CD14-positive monocyte (primary cell): ENCODE data around the gene NAA38. TPM values are rescaled to one million over a fixed set of nuclear protein-coding genes. Genes with fewer than 3 reads are reported as not detected.

Experiments
- DNase-seq, 3 donors: peaks; one replicate each; pipeline ENCODE4 v3.0.0-alpha.2; 2011 to 2022
- H2AFZ ChIP-seq: 2 replicates; pipeline ENCODE4 v1.6.0; 2012; ENCODE audit warnings: mild to moderate bottlenecking, low read depth, low read length, inconsistent platforms; ENCODE audit not compliant: insufficient read depth, poor library complexity, severe bottlenecking
- H3K27ac ChIP-seq, 2 donors: 1 replicate in 1 of 2; 2 replicates in 1 of 2; pipeline ENCODE4 v1.5.1; 2012 to 2013; ENCODE audit warnings: low read length in 2 of 2, control low read depth in 1 of 2, inconsistent platforms in 1 of 2, low read depth in 1 of 2, mild to moderate bottlenecking in 1 of 2
- H3K27me3 ChIP-seq, 2 donors: one replicate each; pipeline versions ENCODE4 v1.6.0 to v1.6.1; 2011 to 2013; ENCODE audit warnings: low read length in 2 of 2; ENCODE audit not compliant: control insufficient read depth in 2 of 2, insufficient read depth in 2 of 2
- H3K36me3 ChIP-seq, 2 donors: replicated peaks in 1 of 2; 1 replicate in 1 of 2; 2 replicates in 1 of 2; pipeline versions ENCODE4 v1.5.1 to v1.6.1; 2012 to 2013; ENCODE audit warnings: low read length in 2 of 2, control low read depth in 1 of 2, inconsistent platforms in 1 of 2, mild to moderate bottlenecking in 1 of 2; ENCODE audit not compliant: insufficient read depth in 2 of 2, control insufficient read depth in 1 of 2
- H3K4me1 ChIP-seq, 2 donors: 1 replicate in 1 of 2; 2 replicates in 1 of 2; pipeline versions ENCODE4 v1.5.1 to v1.6.1; 2012 to 2013; ENCODE audit warnings: low read length in 2 of 2, control low read depth in 1 of 2, inconsistent platforms in 1 of 2, mild to moderate bottlenecking in 1 of 2, moderate library complexity in 1 of 2; ENCODE audit not compliant: insufficient read depth in 2 of 2, control insufficient read depth in 1 of 2
- H3K4me2 ChIP-seq: replicated peaks from 2 replicates; pipeline ENCODE3; 2012; ENCODE audit warnings: low read length, moderate library complexity, mild to moderate bottlenecking; ENCODE audit not compliant: poor library complexity, severe bottlenecking; ENCODE audit errors: extremely low read depth
- H3K4me3 ChIP-seq, 3 experiments: fragments of 200-600 bp in 1 of 3; sonication (generic) in 1 of 3; replicated peaks in 1 of 3; 1 replicate in 2 of 3; 2 replicates in 1 of 3; pipeline ENCODE4 v1.5.1; 2011 to 2013; ENCODE audit warnings: low read length in 3 of 3, mild to moderate bottlenecking in 3 of 3, control low read depth in 2 of 3, low read depth in 2 of 3, inconsistent platforms in 1 of 3, moderate library complexity in 1 of 3
- H3K79me2 ChIP-seq: 2 replicates; pipeline ENCODE4 v1.6.0; 2012; ENCODE audit warnings: mild to moderate bottlenecking, control low read depth, inconsistent platforms, low read length, moderate library complexity; ENCODE audit not compliant: insufficient read depth
- H3K9ac ChIP-seq: 2 replicates; pipeline ENCODE4 v1.6.0; 2017; ENCODE audit warnings: low read length, mild to moderate bottlenecking; ENCODE audit not compliant: insufficient read depth, poor library complexity, severe bottlenecking
- H3K9me3 ChIP-seq, 2 donors: replicated peaks in 1 of 2; 1 replicate in 1 of 2; 2 replicates in 1 of 2; pipeline versions ENCODE4 v1.5.1 to v1.6.1; 2012 to 2013; ENCODE audit warnings: low read length in 2 of 2, control low read depth in 1 of 2; ENCODE audit not compliant: control insufficient read depth in 1 of 2, insufficient read depth in 1 of 2
- H4K20me1 ChIP-seq: 2 replicates; pipeline ENCODE4 v1.6.0; 2012; ENCODE audit warnings: mild to moderate bottlenecking, low read length, control low read depth, moderate library complexity; ENCODE audit not compliant: insufficient read depth
- H3K27ac Mint-ChIP-seq, 7 donors: one replicate each; pipeline ENCODE4 v1.8.0; 2020; ENCODE audit warnings: mild to moderate bottlenecking in 7 of 7, mixed read lengths in 7 of 7, moderate library complexity in 6 of 7, inconsistent platforms in 2 of 7
- H3K27me3 Mint-ChIP-seq, 3 donors: one replicate each; pipeline ENCODE4 v1.8.0; 2021 to 2022; ENCODE audit warnings: low read depth in 3 of 3, mild to moderate bottlenecking in 3 of 3, mixed read lengths in 3 of 3, moderate library complexity in 3 of 3, inconsistent platforms in 1 of 3
- H3K36me3 Mint-ChIP-seq, 2 donors: one replicate each; pipeline ENCODE4 v1.8.0; 2020; ENCODE audit warnings: mixed read lengths in 2 of 2, inconsistent platforms in 1 of 2, mild to moderate bottlenecking in 1 of 2
- H3K4me1 Mint-ChIP-seq: one replicate; pipeline ENCODE4 v1.8.0; 2020; ENCODE audit warnings: mild to moderate bottlenecking, mixed read lengths
- H3K4me3 Mint-ChIP-seq, 2 donors: one replicate each; pipeline ENCODE4 v1.8.0; 2020; ENCODE audit warnings: mild to moderate bottlenecking in 2 of 2, mixed read lengths in 2 of 2, moderate library complexity in 1 of 2
- H3K9me3 Mint-ChIP-seq, 7 donors: one replicate each; pipeline ENCODE4 v1.8.0; 2020 to 2022; ENCODE audit warnings: mixed read lengths in 7 of 7, mild to moderate bottlenecking in 6 of 7, moderate library complexity in 6 of 7, inconsistent platforms in 2 of 7
- WGBS: methylation state at CpG from one replicate; pipeline ENCODE4 v1.1.5; 2013; ENCODE audit warnings: missing lambda C conversion rate; ENCODE audit not compliant: insufficient coverage; 5-methylcytosine and 5-hydroxymethylcytosine counted together
- intact Hi-C, 2 donors: fragments of 100-400 bp; cut with micrococcal nuclease; formaldehyde crosslinking; loops; one replicate each; pipeline versions ENCODE4 v1.15.0 to v1.15.1; 2023
- polyA plus RNA-seq, 3 donors: library from polyadenylated mRNA; depleted of rRNA in 1 of 3; unstranded in 2 of 3; stranded (reverse) in 1 of 3; fragments of 300-500 nt in 2 of 3; fragments of >200 nt in 1 of 3; fragmentation: Illumina TruSeq in 2 of 3; gene quantifications; 1 replicate in 2 of 3; 2 replicates in 1 of 3; pipeline ENCODE4 v1.2.3, GENCODE V29; 2012 to 2021
- TF ChIP-seq, protein P1 (sequence below): fragments of 200-600 bp; IDR thresholded peaks from one replicate; pipeline ENCODE4 v1.8.0; 2022; ENCODE audit warnings: antibody characterized with exemption, mild to moderate bottlenecking

The NAA38 gene
- polyA plus RNA-seq, 3 donors = 63.8 to 197 (median 148) TPM

DNA sequence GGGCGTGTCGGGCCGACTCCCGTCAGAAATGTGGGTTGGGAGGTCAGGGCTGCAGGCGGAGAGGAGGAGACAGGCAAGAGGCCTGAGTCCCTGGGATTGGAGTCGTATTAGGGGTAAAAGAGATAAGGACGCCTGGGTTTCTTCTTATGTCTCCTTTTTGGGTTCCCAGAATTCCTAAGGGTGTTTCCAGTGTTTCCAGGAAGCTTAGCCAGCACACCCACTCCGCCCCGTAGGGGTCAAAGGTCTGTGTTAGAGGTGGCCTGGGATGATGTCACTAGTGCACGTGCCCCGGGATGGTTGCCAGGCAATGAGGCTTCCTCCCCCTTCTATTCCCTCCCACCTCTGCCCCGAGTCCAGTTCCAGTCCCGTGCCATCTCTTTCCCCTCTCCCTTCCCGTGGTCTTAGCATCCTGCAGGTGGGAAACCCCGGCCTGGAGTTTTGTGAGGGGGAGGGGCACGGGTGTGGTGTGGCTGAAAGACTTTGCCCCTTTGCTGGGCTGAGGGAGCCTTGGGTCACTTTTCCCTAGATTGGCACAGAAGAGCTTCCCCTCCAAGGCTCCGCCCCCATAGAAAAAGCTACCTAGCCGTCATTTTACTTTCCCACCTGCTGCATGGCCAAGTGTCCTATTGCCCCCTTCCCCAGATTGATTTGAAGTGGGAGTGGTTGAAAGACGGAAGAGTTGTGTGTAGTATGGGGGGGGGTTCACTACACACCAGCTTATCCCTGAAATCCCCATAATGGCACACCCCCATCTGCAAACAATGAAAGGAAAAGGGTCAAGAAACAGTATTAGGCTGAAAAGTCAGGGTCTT lies 20.6 kb downstream of the NAA38 start:
- H3K27ac ChIP-seq = peak overlapping the region; percentile 93 to 98
- WGBS = 0% methylated on average over 5 of the region's 19 CpGs
- H3K9ac ChIP-seq = peak overlapping the region; percentile 91
- H3K4me2 ChIP-seq = peak overlapping the region; percentile 95
- peak overlapping the region; percentile 71 to 92 (median 72) for H3K4me3 ChIP-seq
- DNase-seq = peak; percentile 91 to 98 (median 93)
- peaks cover 69 to 78% of the 10 kb centered on the region in 2 donors for H3K4me1 ChIP-seq
- Mint-ChIP-seq H3K4me1 (peaks cover 61% of the 10 kb centered on the region), H3K4me3 (peak overlapping the region; percentile 94 to 95), H3K9me3 (peaks cover 0 to 2% (median 0%) of the 10 kb centered on the region in 7 donors), H3K27me3 (peaks cover 11 to 16% (median 12%) of the 10 kb centered on the region in 3 donors), H3K36me3 (peaks cover 17 to 24% of the 10 kb centered on the region in 2 donors), H3K27ac (peak overlapping the region; percentile 91 to 100 (median 98))
- peaks cover 0 to 3% of the 10 kb centered on the region in 2 donors for H3K36me3 ChIP-seq
- peaks cover 42% of the 10 kb centered on the region for H3K79me2 ChIP-seq
- H3K27me3 ChIP-seq = no peaks in the 10 kb centered on the region
- TF ChIP-seq, protein P1, sequence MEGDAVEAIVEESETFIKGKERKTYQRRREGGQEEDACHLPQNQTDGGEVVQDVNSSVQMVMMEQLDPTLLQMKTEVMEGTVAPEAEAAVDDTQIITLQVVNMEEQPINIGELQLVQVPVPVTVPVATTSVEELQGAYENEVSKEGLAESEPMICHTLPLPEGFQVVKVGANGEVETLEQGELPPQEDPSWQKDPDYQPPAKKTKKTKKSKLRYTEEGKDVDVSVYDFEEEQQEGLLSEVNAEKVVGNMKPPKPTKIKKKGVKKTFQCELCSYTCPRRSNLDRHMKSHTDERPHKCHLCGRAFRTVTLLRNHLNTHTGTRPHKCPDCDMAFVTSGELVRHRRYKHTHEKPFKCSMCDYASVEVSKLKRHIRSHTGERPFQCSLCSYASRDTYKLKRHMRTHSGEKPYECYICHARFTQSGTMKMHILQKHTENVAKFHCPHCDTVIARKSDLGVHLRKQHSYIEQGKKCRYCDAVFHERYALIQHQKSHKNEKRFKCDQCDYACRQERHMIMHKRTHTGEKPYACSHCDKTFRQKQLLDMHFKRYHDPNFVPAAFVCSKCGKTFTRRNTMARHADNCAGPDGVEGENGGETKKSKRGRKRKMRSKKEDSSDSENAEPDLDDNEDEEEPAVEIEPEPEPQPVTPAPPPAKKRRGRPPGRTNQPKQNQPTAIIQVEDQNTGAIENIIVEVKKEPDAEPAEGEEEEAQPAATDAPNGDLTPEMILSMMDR = no peak
- no peaks in the 10 kb centered on the region for H3K9me3 ChIP-seq
- no peak overlapping the region for H2AFZ ChIP-seq
- peaks cover 4% of the 10 kb centered on the region for H4K20me1 ChIP-seq
- intact Hi-C loops = loop anchor here in 1 of 2 donors (10.0 kb wide), 1 partner anchor 318 kb away; the partner anchor contains the start of gene PER1

DNA sequence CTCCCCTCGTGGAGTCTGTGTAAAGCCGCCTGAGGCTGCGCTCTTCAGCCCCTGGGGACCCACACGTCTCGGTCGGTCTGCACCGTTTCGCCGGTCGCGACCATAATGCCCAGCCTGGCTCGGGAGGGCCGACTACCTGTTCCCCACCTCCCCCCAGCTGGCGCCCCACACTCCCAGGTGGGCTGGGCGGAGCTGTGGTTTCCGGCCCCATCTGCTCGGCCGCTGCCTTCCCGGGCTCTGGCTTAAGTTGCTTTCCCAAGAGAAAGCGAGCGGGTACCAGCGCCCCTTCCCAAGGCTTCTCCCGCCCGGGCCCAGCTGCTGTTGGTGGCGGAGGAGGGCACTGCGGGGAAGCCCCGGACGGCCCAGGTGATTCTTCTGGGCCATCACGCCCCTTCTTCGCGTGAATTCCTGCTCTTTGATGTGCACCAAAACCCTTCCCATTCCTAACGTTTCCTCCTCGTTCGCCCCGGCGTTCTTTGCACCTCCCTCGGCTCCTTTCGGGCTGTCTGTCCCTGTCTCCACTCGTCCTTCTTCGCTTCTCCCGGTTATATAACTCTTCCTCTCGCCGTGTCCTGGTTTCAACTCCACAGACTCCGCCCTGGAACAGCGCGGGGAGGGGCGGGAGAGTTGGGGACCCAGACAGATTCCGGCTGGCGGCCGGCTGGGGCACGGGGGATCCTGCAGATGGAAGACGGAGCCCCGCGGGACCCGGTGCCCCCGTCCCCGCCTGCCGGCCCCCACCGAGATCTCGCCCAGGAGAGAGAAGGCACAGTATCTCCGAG lies 21.4 kb downstream of the NAA38 start:
- peaks cover 56% of the 10 kb centered on the region for H3K4me1 Mint-ChIP-seq
- H3K27ac Mint-ChIP-seq = peak overlapping the region; percentile 91 to 100 (median 98)

More for the DNA sequence above, 21.4 kb downstream of the NAA38 start:
- whole genome bisulfite sequencing = 0% methylated on average over 45 of the region's 61 CpGs
- TF ChIP-seq, protein P1 = no peak
- Histone ChIP-seq H3K36me3 (peaks cover 0 to 3% of the 10 kb centered on the region in 2 donors), H3K9me3 (no peaks in the 10 kb centered on the region), H3K79me2 (peaks cover 38% of the 10 kb centered on the region), H3K4me1 (peaks cover 63 to 72% of the 10 kb centered on the region in 2 donors), H4K20me1 (peaks cover 4% of the 10 kb centered on the region), H3K4me2 (peak overlapping the region; percentile 95), H3K27ac (peak overlapping the region; percentile 93 to 98), H3K27me3 (no peaks in the 10 kb centered on the region), H2AFZ (no peak overlapping the region), H3K4me3 (peak overlapping the region; percentile 71 to 92 (median 72)), H3K9ac (peak overlapping the region; percentile 91)
- Mint-ChIP-seq H3K27me3 (peaks cover 11 to 13% (median 12%) of the 10 kb centered on the region in 3 donors), H3K4me3 (peak overlapping the region; percentile 94 to 95), H3K36me3 (peaks cover 15 to 19% of the 10 kb centered on the region in 2 donors), H3K9me3 (peaks cover 0 to 2% (median 0%) of the 10 kb centered on the region in 7 donors)
- DNase-seq = peak in 1 of 3 donors; percentile 7
- intact Hi-C loops = loop anchor here (1.0 to 10.0 kb wide), 4 partner anchors 8 to 319 kb away; partner anchors contain the start of genes NAA38 (in 1 of the 2) and PER1 (in 1 of the 2)
